Measurements from ENCODE around the gene MT1F. TPM values are rescaled to one million over a fixed set of nuclear protein-coding genes. Genes with fewer than 3 reads are reported as not detected.

Gene MT1F
- polyA plus RNA-seq, 1 donor (not counting 4 experiments of a cell fraction or from before 2014, with no cell fraction given): 2.3 TPM

DNA sequence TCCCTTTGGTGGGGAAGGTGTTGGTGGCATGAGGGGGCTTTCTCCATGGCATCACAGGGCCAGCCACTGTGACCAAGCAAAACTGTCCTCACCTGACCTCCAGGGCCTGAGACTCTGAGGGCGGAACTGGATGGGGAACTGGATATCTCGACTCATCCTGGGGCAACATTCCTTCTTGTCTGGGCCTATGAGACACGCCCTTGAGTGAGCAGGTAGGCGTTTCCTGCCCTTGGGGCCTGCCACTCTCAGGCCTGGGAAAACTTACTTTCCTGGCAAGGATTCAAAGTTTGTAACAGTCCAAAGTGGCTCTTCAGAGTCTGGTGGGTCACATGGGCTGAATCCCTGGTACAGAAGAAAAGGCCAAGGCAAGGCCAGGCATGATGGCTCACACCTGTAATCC is 34.1 kb downstream of the MT1F start:
- peak overlapping the region; percentile 54 for H3K27ac ChIP-seq (ENCODE audit: control insufficient read depth, insufficient read depth, low read length)

DNA sequence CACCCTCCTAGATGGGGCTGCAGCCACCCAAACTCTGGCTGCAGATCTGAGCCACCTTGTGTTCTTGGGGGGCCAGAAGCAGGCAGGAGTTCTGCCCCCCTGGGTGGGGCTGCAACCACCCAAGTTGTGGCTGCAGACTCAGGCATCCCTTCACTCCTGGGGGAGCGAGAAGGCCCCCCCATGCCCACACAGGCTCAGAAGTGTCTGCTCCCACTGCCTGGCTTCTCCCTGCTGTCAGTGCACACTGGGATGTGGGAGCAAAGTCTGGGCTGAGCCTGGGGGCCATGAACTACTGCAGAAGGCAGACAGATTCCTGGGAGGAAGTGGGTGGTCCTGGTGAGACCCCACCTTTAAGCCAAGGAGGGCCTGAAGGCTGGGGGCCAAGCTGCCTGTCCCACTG is 37.5 kb downstream of the MT1F start:
- Histone ChIP-seq H3K36me3 (ENCODE audit: control insufficient read depth in 2 of 2, extremely low read depth in 1 of 2, insufficient read depth in 2 of 2, low read length in 2 of 2) (no peaks in the 10 kb centered on the region), H3K9me1 (ENCODE audit: control insufficient read depth, extremely low read depth, insufficient read depth, low read length) (no peaks in the 10 kb centered on the region), H3K79me2 (ENCODE audit: control insufficient read depth, insufficient read depth, low read length) (no peaks in the 10 kb centered on the region), H3K4me2 (ENCODE audit: control insufficient read depth, extremely low read depth, insufficient read depth, low read depth, low read length) (no peak overlapping the region), H3K9me3 (ENCODE audit: control insufficient read depth, low read depth, low read length) (no peaks in the 10 kb centered on the region), H4K20me1 (ENCODE audit: control insufficient read depth, extremely low read depth, insufficient read depth, low read length) (no peaks in the 10 kb centered on the region), H3K27ac (ENCODE audit: control insufficient read depth, insufficient read depth, low read length) (no peak overlapping the region), H3K4me1 (ENCODE audit: control insufficient read depth, extremely low read depth, insufficient read depth, low read length) (peaks cover 18% of the 10 kb centered on the region), H3K9ac (ENCODE audit: control insufficient read depth, extremely low read depth, insufficient read depth, low read length) (no peak overlapping the region), H2AFZ (ENCODE audit: control insufficient read depth, low read length) (no peak overlapping the region), H3K27me3 (ENCODE audit: control insufficient read depth, extremely low read depth, insufficient read depth, low read length) (no peaks in the 10 kb centered on the region), H3K4me3 (ENCODE audit: control insufficient read depth in 2 of 3, extremely low read depth in 1 of 3, insufficient read depth in 2 of 3, low read depth in 1 of 3, low read length in 3 of 3) (no peak overlapping the region)
- TF ChIP-seq, protein P1, sequence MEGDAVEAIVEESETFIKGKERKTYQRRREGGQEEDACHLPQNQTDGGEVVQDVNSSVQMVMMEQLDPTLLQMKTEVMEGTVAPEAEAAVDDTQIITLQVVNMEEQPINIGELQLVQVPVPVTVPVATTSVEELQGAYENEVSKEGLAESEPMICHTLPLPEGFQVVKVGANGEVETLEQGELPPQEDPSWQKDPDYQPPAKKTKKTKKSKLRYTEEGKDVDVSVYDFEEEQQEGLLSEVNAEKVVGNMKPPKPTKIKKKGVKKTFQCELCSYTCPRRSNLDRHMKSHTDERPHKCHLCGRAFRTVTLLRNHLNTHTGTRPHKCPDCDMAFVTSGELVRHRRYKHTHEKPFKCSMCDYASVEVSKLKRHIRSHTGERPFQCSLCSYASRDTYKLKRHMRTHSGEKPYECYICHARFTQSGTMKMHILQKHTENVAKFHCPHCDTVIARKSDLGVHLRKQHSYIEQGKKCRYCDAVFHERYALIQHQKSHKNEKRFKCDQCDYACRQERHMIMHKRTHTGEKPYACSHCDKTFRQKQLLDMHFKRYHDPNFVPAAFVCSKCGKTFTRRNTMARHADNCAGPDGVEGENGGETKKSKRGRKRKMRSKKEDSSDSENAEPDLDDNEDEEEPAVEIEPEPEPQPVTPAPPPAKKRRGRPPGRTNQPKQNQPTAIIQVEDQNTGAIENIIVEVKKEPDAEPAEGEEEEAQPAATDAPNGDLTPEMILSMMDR (optimal IDR thresholded peaks at IDR 0.05 in 1 of 3, IDR thresholded peaks at IDR 0.05 in 1 of 3, conservative IDR thresholded peaks at IDR 0.05 in 1 of 3; ENCODE audit: extremely low read depth in 1 of 3, insufficient read depth in 2 of 3, low read length in 3 of 3): no peak
- TF ChIP-seq EZH2 (IDR thresholded peaks at IDR 0.05; ENCODE audit: low read length): no peak
- dilution Hi-C loops (cut with MboI; ENCODE audit: extremely low pct_ligation_motif_present, low sequenced_read_pairs): no loop called here
- FAIRE-seq: no peak
- DNase-seq (ENCODE audit: low read depth, low spot score): no peak

More for the DNA sequence above, 34.1 kb downstream of the MT1F start:
- Histone ChIP-seq H3K4me2 (ENCODE audit: control insufficient read depth, extremely low read depth, insufficient read depth, low read depth, low read length) (peak overlapping the region; percentile 27), H3K27me3 (ENCODE audit: control insufficient read depth, extremely low read depth, insufficient read depth, low read length) (no peaks in the 10 kb centered on the region), H3K9me1 (ENCODE audit: control insufficient read depth, extremely low read depth, insufficient read depth, low read length) (no peaks in the 10 kb centered on the region), H3K79me2 (ENCODE audit: control insufficient read depth, insufficient read depth, low read length) (no peaks in the 10 kb centered on the region), H3K4me1 (ENCODE audit: control insufficient read depth, extremely low read depth, insufficient read depth, low read length) (peaks cover 26% of the 10 kb centered on the region), H4K20me1 (ENCODE audit: control insufficient read depth, extremely low read depth, insufficient read depth, low read length) (no peaks in the 10 kb centered on the region), H3K9me3 (ENCODE audit: control insufficient read depth, low read depth, low read length) (peaks cover 1% of the 10 kb centered on the region), H3K9ac (ENCODE audit: control insufficient read depth, extremely low read depth, insufficient read depth, low read length) (no peak overlapping the region), H3K4me3 (ENCODE audit: control insufficient read depth in 2 of 3, extremely low read depth in 1 of 3, insufficient read depth in 2 of 3, low read depth in 1 of 3, low read length in 3 of 3) (no peak overlapping the region), H2AFZ (ENCODE audit: control insufficient read depth, low read length) (no peak overlapping the region), H3K36me3 (ENCODE audit: control insufficient read depth in 2 of 2, extremely low read depth in 1 of 2, insufficient read depth in 2 of 2, low read length in 2 of 2) (no peaks in the 10 kb centered on the region)
- peak; percentile 82 for DNase-seq (ENCODE audit: low read depth, low spot score)
- TF ChIP-seq, protein P1 (optimal IDR thresholded peaks at IDR 0.05 in 1 of 3, IDR thresholded peaks at IDR 0.05 in 1 of 3, conservative IDR thresholded peaks at IDR 0.05 in 1 of 3; ENCODE audit: extremely low read depth in 1 of 3, insufficient read depth in 2 of 3, low read length in 3 of 3): no peak
- no peak for TF ChIP-seq EZH2 (IDR thresholded peaks at IDR 0.05; ENCODE audit: low read length)
- dilution Hi-C loops (cut with MboI; ENCODE audit: extremely low pct_ligation_motif_present, low sequenced_read_pairs): no loop called here
- peak; percentile 92 for FAIRE-seq
